ENCODE measurements around the gene PCSK1N.
A peak's percentile ranks its signal among the peaks of the same experiment; 100 is the strongest.
"Not testable (repeated sequence)": the region's sequence is repeated elsewhere in the genome, so short reads cannot be mapped to it uniquely, and the experiment has no call there.

PCSK1N gene, protein sequence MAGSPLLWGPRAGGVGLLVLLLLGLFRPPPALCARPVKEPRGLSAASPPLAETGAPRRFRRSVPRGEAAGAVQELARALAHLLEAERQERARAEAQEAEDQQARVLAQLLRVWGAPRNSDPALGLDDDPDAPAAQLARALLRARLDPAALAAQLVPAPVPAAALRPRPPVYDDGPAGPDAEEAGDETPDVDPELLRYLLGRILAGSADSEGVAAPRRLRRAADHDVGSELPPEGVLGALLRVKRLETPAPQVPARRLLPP
- long read RNA-seq, partial matches to known transcripts, result 0 of 1 reads
- long read RNA-seq, other reads (novel, unspliced or antisense), result 1 of 1 reads

DNA sequence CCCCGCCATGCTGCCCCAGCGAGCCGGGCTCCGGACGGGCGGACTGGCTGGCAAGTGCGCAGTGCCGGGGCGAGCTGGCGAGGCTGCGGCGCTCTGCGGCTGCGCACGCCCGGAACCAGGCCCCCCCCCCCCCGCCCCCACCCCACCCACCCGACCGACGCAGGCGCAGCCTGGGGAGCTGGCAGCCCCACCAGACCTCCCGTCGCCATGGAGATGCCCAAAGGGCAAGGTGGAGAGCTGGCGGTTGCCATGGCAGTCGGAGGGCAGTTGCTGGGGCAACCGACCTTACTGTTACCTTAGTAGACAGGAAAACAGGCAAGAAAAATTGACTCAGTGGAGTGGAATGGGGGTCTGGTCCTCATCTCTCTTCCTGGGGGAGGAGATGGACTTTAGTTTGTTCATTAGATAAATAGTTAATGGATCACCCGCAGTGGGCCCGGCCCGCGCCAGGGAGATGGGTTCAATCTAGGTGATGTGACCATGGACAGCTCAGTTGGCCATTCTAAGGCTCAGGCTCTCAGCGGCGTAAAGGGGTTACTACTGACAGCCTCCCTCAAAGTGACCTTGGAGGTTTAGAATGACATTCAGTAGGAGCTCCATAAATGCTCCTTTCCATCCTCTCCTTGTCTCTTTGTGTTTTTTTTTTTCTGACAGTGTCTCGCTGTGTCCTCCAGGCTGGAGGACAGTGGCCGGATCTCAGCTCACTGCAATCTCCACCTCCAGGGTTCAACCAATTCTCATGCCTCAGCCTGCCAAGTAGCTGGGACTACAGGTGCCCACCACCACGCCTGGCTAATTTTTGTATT, at the start of gene PCSK1N:
Gene PCSK1N (minus strand): TSS at position 87 of the 806 bp plus-strand sequence. CDS start 78 bp downstream, at position 9.
- TF ChIP-seq POLR2AphosphoS5 (IDR thresholded peaks at IDR 0.05; ENCODE audit: low read depth), result no peak
- TF ChIP-seq, protein P1, sequence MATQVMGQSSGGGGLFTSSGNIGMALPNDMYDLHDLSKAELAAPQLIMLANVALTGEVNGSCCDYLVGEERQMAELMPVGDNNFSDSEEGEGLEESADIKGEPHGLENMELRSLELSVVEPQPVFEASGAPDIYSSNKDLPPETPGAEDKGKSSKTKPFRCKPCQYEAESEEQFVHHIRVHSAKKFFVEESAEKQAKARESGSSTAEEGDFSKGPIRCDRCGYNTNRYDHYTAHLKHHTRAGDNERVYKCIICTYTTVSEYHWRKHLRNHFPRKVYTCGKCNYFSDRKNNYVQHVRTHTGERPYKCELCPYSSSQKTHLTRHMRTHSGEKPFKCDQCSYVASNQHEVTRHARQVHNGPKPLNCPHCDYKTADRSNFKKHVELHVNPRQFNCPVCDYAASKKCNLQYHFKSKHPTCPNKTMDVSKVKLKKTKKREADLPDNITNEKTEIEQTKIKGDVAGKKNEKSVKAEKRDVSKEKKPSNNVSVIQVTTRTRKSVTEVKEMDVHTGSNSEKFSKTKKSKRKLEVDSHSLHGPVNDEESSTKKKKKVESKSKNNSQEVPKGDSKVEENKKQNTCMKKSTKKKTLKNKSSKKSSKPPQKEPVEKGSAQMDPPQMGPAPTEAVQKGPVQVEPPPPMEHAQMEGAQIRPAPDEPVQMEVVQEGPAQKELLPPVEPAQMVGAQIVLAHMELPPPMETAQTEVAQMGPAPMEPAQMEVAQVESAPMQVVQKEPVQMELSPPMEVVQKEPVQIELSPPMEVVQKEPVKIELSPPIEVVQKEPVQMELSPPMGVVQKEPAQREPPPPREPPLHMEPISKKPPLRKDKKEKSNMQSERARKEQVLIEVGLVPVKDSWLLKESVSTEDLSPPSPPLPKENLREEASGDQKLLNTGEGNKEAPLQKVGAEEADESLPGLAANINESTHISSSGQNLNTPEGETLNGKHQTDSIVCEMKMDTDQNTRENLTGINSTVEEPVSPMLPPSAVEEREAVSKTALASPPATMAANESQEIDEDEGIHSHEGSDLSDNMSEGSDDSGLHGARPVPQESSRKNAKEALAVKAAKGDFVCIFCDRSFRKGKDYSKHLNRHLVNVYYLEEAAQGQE (IDR thresholded peaks at IDR 0.05; ENCODE audit: insufficient replicate concordance, low read depth), result peak; percentile 61
- Histone ChIP-seq H3K27me3 (ENCODE audit: insufficient read depth, poor library complexity, severe bottlenecking) (peaks cover 12% of the 10 kb centered on the region), H3K4me3 (replicated peaks; ENCODE audit: insufficient read depth, low read length) (0 out of 2 replicates have a peak within 1 kb of the TSS, but pooled peaks have one; percentile 1), H3K27ac (replicated peaks) (no peak within 1 kb of the TSS)
- no peak for DNase-seq (ENCODE audit: low read depth in 1 of 2, low spot score in 1 of 2)

DNA sequence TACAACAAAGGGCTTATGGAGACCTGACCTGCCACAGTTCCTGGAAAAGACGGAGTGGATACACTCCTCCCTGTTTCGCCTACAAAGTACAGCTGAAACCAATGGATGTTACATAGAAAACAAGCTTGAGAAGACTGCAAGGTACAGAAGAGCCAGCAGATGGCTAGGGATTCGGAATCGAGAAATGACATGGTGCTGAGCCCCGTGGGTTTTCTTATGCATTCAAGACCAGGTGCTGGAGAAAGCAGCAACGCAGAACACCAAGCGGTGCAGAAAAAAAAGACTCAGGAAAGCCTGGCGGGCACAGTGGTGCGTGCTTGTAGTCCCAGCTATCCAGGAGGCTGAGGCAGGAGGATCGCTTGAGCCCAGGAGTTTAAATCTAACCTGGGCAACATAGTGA, 48.3 kb upstream of the PCSK1N start:
- Histone ChIP-seq H3K27ac (replicated peaks) (no peak overlapping the region), H3K27me3 (ENCODE audit: insufficient read depth, poor library complexity, severe bottlenecking) (no peaks in the 10 kb centered on the region), H3K4me3 (replicated peaks; ENCODE audit: insufficient read depth, low read length) (no peak overlapping the region)
- DNase-seq (ENCODE audit: low read depth in 1 of 2, low spot score in 1 of 2), result no peak
- TF ChIP-seq SPI1 (IDR thresholded peaks at IDR 0.05; ENCODE audit: borderline replicate concordance, low read depth), result no peak
- no peak for TF ChIP-seq POLR2AphosphoS5 (IDR thresholded peaks at IDR 0.05; ENCODE audit: low read depth)

DNA sequence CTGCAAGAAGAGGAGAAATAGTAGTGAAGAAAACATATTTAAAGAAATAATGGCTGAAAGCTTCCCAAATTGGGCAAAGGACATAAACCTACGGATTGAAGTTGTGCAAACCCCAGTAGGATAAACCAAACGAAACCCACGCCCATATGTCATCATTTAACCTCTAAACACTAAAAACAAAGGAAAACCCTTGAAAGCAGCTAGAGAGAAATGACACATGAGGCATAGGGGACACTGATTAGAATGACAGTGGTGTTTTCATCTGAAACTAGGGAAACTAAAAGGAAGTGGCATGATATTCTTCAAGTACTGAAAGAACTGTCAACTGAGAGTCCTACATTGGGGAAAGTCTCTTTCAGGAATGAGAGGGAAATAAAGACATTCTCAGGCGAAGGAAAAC, 41.5 kb upstream of the PCSK1N start:
- not testable (repeated sequence) for H3K4me3 ChIP-seq (replicated peaks; ENCODE audit: insufficient read depth, low read length); H3K27me3 ChIP-seq (ENCODE audit: insufficient read depth, poor library complexity, severe bottlenecking); DNase-seq (ENCODE audit: low read depth in 1 of 2, low spot score in 1 of 2); H3K27ac ChIP-seq (replicated peaks)

DNA sequence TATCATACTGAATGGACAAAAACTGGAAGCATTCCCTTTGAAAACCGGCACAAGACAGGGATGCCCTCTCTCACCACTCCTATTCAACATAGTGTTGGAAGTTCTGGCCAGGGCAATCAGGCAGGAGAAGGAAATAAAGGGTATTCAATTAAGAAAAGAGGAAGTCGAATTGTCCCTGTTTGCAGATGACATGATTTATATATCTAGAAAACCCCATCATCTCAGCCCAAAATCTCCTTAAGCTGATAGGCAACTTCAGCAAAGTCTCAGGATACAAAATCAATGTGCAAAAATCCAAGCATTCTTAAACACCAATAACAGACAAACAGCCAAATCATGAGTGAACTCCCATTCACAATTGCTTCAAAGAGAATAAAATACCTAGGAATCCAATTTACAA, 36.6 kb upstream of the PCSK1N start:
- not testable (repeated sequence) for H3K27me3 ChIP-seq (ENCODE audit: insufficient read depth, poor library complexity, severe bottlenecking); DNase-seq (ENCODE audit: low read depth in 1 of 2, low spot score in 1 of 2)

DNA sequence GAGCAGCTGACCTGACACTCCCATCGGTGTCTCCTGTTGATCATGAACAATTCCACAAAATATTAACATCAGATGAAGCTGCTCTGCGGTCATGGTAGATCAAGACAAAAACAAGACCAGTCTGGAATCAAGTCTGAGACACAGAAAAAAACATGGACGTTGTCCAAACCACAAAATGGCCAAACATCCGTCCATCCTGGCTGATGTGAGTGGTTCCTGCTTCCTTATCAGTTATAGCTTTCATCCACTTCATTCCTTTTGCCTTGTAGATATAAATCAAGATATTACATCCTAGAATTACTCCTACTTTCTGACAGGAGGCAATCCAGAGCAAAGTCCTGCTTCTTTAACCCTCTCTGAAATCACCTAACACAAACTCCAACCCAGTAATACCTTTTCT, 28.8 kb upstream of the PCSK1N start:
- DNase-seq (ENCODE audit: low read depth in 1 of 2, low spot score in 1 of 2), result no peak
- H3K27me3 ChIP-seq (ENCODE audit: insufficient read depth, poor library complexity, severe bottlenecking), result no peaks in the 10 kb centered on the region
- H3K4me3 ChIP-seq (replicated peaks; ENCODE audit: insufficient read depth, low read length), result no peak overlapping the region
- TF ChIP-seq, protein P2, sequence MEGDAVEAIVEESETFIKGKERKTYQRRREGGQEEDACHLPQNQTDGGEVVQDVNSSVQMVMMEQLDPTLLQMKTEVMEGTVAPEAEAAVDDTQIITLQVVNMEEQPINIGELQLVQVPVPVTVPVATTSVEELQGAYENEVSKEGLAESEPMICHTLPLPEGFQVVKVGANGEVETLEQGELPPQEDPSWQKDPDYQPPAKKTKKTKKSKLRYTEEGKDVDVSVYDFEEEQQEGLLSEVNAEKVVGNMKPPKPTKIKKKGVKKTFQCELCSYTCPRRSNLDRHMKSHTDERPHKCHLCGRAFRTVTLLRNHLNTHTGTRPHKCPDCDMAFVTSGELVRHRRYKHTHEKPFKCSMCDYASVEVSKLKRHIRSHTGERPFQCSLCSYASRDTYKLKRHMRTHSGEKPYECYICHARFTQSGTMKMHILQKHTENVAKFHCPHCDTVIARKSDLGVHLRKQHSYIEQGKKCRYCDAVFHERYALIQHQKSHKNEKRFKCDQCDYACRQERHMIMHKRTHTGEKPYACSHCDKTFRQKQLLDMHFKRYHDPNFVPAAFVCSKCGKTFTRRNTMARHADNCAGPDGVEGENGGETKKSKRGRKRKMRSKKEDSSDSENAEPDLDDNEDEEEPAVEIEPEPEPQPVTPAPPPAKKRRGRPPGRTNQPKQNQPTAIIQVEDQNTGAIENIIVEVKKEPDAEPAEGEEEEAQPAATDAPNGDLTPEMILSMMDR (IDR thresholded peaks at IDR 0.05; ENCODE audit: insufficient read depth, low read length), result no peak
- TF ChIP-seq GABPA (IDR thresholded peaks at IDR 0.05; ENCODE audit: low read depth) (no peak), POLR2AphosphoS5 (IDR thresholded peaks at IDR 0.05; ENCODE audit: low read depth) (no peak), SPI1 (IDR thresholded peaks at IDR 0.05; ENCODE audit: borderline replicate concordance, low read depth) (no peak)
- TF ChIP-seq, protein P1 (IDR thresholded peaks at IDR 0.05; ENCODE audit: insufficient replicate concordance, low read depth), result no peak
- no peak overlapping the region for H3K27ac ChIP-seq (replicated peaks)

More for the DNA sequence above, 36.6 kb upstream of the PCSK1N start:
- H3K4me3 ChIP-seq (replicated peaks; ENCODE audit: insufficient read depth, low read length); H3K27ac ChIP-seq (replicated peaks): not testable (repeated sequence)

All from HL-60 (cell line).